Ishikawa (cell line): ENCODE results near the gene CTNNA3.

Experiments used
- CEBPB ChIP-seq: IDR thresholded peaks from 2 replicates; pipeline ENCODE4 v1.6.1; 2012
- YY1 ChIP-seq: IDR thresholded peaks from 2 replicates; pipeline ENCODE4 v1.6.1; 2012; ENCODE audit warnings: low read depth
- TF ChIP-seq, protein P1 (sequence below): IDR thresholded peaks from 2 replicates; pipeline ENCODE4 v1.6.1; 2012

DNA sequence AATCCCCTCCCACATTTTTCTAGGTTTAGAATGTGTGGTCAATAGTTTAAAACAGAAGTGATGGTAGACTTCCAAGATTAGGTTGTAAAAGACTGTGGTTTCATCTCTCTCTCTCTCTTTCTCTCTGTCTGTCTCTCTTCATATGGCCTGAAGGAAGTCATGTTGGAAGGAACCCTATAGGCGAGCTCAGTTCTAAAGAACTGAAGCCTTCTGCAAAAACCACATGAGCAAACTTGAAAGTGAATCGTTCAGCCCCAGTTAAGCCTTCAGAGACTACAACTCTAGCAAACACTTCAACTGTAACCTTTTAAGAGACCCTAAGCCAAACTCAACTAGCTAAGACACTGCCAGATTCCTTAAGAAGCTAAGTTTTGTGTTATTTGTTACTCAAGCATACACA, 1477.7 kb downstream of the CTNNA3 start:
- TF ChIP-seq YY1, result no peak
- TF ChIP-seq CEBPB, result no peak
- TF ChIP-seq, protein P1, sequence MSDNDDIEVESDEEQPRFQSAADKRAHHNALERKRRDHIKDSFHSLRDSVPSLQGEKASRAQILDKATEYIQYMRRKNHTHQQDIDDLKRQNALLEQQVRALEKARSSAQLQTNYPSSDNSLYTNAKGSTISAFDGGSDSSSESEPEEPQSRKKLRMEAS, result no peak
